Measurements from ENCODE around the gene MED4.

MED4 gene

DNA sequence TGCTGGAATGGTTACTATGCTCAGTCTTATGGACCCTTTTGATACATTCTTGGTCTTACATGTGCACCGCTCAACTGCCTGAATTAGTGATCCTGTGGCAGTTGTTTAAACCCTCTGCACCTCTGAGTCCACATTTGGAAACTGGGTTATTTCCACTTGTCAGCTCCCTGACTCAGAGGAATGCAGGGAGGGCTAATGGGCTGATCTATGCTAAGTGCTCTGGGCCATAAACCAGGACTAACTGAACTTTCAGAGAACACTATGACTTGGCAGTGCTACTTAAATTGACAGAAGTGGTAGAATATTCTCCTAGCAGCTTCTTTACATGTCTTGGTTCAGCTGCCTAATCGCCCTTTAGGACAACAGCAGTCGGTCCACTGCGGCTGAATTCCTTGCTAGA lies 26.8 kb upstream of the MED4 start:
- 94 to 95% methylated on average over 4 of the region's 4 CpGs for WGBS, 2 experiments

DNA sequence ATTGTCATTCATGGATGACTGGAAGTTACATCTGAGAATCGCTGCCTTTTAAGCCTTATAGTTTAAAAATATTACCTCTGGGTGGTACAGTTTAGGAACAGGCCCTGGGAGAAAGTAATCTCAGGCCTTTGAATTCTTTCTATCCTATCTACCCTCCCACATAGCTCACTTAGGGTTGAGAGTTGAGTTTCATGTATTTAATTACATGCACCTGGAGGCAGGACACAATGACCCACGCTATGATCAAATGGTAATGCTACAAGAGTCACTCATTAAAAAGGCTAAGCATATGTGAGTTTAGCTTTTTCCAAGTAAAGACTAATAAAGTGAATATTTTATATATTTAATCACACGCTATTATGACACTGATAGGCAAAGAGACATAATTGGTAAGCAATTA lies 25.3 kb upstream of the MED4 start:
- Histone ChIP-seq H3K4me3 (ENCODE audit: insufficient read depth, low read depth, low read length) (no peak overlapping the region), H3K36me3 (ENCODE audit: control insufficient read depth, insufficient read depth, low read length) (no peaks in the 10 kb centered on the region), H3K27ac (ENCODE audit: insufficient read depth, low read depth, low read length, poor library complexity, severe bottlenecking) (no peak overlapping the region), H3K27me3 (ENCODE audit: control insufficient read depth, insufficient read depth, low read length, poor library complexity, severe bottlenecking) (no peaks in the 10 kb centered on the region), H3K9me3 (ENCODE audit: control insufficient read depth, low read length) (no peaks in the 10 kb centered on the region), H3K4me1 (ENCODE audit: control insufficient read depth, insufficient read depth, low read length) (no peaks in the 10 kb centered on the region)
- 94 to 100% methylated on average over 1 to 2 of the region's 3 CpGs for WGBS, 2 experiments

More for the DNA sequence above, 26.8 kb upstream of the MED4 start:
- no peak overlapping the region for H3K27ac ChIP-seq (ENCODE audit: insufficient read depth, low read depth, low read length, poor library complexity, severe bottlenecking)
- no peaks in the 10 kb centered on the region for H3K27me3 ChIP-seq (ENCODE audit: control insufficient read depth, insufficient read depth, low read length, poor library complexity, severe bottlenecking)
- no peak overlapping the region for H3K4me3 ChIP-seq (ENCODE audit: insufficient read depth, low read depth, low read length)
- H3K36me3 ChIP-seq (ENCODE audit: control insufficient read depth, insufficient read depth, low read length), result no peaks in the 10 kb centered on the region
- H3K9me3 ChIP-seq (ENCODE audit: control insufficient read depth, low read length), result no peaks in the 10 kb centered on the region
- no peaks in the 10 kb centered on the region for H3K4me1 ChIP-seq (ENCODE audit: control insufficient read depth, insufficient read depth, low read length)

DNA sequence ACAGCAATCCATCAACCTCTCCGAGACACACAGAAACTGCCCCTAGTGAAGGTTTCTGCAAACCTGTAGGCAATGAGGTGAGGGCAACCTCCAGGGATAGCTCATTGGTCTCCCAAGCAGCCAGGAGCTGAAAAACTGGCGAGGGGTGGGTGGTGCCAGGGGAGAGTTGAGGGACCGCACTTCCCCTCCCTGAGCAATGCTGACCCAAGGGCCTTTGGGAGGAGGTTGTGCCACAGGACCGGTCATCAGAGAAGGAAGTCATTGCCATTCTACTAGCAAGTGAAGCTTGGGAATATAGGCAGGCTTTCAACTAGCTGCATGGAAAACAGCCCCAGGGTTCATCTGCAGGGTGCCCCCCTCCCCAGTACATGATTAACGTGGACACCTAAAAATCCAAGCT lies 23.1 kb upstream of the MED4 start:
- no peaks in the 10 kb centered on the region for H3K27me3 ChIP-seq (ENCODE audit: control insufficient read depth, insufficient read depth, low read length, poor library complexity, severe bottlenecking)
- no peak overlapping the region for H3K4me3 ChIP-seq (ENCODE audit: insufficient read depth, low read depth, low read length)
- H3K4me1 ChIP-seq (ENCODE audit: control insufficient read depth, insufficient read depth, low read length), result no peaks in the 10 kb centered on the region
- no peaks in the 10 kb centered on the region for H3K36me3 ChIP-seq (ENCODE audit: control insufficient read depth, insufficient read depth, low read length)
- no peak overlapping the region for H3K27ac ChIP-seq (ENCODE audit: insufficient read depth, low read depth, low read length, poor library complexity, severe bottlenecking)
- no peaks in the 10 kb centered on the region for H3K9me3 ChIP-seq (ENCODE audit: control insufficient read depth, low read length)
- WGBS, 2 experiments, result 88 to 96% methylated on average over 4 to 5 of the region's 5 CpGs

DNA sequence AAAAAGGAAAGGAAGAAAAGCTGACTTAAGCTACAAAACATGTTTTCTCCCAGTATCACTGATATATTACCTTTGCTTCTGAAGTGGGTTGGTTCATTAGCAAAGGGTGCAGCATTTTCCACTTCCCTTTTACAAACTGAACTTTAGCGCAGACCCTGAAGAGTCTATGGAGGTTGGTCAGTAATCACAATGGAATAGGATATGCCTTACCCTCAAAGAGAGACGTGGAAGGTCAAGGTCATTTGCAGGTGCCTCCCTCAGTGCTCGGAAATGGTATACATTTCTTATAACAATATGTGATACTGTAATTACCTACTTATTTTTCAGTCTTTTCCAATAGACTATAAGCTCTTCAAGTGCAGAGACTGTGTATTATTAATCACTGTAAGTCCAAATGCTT lies 21.9 kb upstream of the MED4 start:
- Histone ChIP-seq H3K27ac (ENCODE audit: insufficient read depth, low read depth, low read length, poor library complexity, severe bottlenecking) (no peak overlapping the region), H3K27me3 (ENCODE audit: control insufficient read depth, insufficient read depth, low read length, poor library complexity, severe bottlenecking) (no peaks in the 10 kb centered on the region), H3K9me3 (ENCODE audit: control insufficient read depth, low read length) (no peaks in the 10 kb centered on the region), H3K36me3 (ENCODE audit: control insufficient read depth, insufficient read depth, low read length) (no peaks in the 10 kb centered on the region), H3K4me1 (ENCODE audit: control insufficient read depth, insufficient read depth, low read length) (no peaks in the 10 kb centered on the region), H3K4me3 (ENCODE audit: insufficient read depth, low read depth, low read length) (no peak overlapping the region)
- WGBS, 2 experiments, result 86% methylated on average over 1 of the region's 3 CpGs; no CpG with 5 or more reads in 1 of the 2 experiments

DNA sequence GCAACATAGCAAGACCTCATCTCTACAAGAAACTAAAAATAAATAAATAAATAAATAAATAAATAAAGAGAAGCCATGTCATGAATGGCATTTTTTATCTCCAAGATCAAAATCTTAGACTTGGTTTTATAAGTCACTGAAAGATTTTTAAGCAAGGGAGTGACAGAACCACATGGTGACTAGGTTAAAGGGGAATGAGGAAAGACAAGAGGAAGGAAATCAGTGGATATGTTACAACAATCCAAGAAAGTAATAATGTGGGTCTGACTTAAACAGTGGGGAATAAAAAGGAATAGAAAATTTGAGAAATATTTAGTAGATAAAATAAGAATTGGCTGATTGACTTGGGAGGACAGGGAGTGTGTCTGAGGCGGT lies 18.8 kb upstream of the MED4 start:
- H3K4me1 ChIP-seq (ENCODE audit: control insufficient read depth, insufficient read depth, low read length), result no peaks in the 10 kb centered on the region
- no peak overlapping the region for H3K27ac ChIP-seq (ENCODE audit: insufficient read depth, low read depth, low read length, poor library complexity, severe bottlenecking)
- no peaks in the 10 kb centered on the region for H3K27me3 ChIP-seq (ENCODE audit: control insufficient read depth, insufficient read depth, low read length, poor library complexity, severe bottlenecking)
- no peaks in the 10 kb centered on the region for H3K9me3 ChIP-seq (ENCODE audit: control insufficient read depth, low read length)
- 93 to 94% methylated on average over 1 of the region's 1 CpG for WGBS, 2 experiments
- H3K4me3 ChIP-seq (ENCODE audit: insufficient read depth, low read depth, low read length), result no peak overlapping the region
- H3K36me3 ChIP-seq (ENCODE audit: control insufficient read depth, insufficient read depth, low read length), result no peaks in the 10 kb centered on the region

DNA sequence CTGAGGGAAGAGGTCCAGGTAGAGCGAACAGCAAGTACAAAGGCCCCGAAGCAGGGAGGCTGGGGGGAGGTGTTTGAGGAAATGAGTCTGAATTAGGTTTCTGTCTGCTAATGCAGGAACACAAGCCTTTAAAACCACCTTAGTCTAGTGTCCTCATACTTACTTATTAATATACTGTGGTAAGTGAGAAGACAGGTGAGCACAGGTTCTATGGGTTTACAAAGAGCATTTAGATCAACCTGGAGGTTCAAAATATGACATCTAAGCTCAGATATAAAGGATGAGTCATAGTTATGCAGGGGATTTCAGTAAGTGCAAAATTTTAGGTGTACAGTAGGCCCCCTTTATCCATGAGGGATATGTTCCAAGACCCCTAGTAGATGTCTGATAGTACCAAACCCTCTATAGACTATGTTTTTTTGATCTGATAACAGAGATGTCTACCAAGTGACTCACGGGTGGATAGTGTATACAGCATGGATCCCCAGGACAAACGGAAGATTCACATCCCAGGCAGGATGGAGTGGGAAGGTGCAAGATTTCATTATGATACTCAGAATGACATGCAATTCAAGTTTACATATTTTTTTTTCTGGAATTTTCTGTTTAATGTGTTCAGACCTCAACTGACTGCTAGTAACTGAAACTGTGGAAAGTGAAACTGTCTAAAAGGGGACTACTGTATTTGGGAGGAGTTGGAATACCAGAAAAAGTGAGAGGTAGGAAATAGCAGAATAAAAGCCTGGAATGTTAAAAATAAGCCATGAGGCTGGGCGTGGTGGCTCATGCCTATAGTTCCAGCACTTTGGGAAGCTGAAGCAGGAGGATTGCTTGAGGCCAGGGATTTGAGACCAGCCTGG lies 18.2 kb upstream of the MED4 start:
- WGBS, 2 experiments, result 92 to 93% methylated on average over 5 of the region's 5 CpGs
- Histone ChIP-seq H3K27ac (ENCODE audit: insufficient read depth, low read depth, low read length, poor library complexity, severe bottlenecking) (no peak overlapping the region), H3K36me3 (ENCODE audit: control insufficient read depth, insufficient read depth, low read length) (no peaks in the 10 kb centered on the region), H3K27me3 (ENCODE audit: control insufficient read depth, insufficient read depth, low read length, poor library complexity, severe bottlenecking) (no peaks in the 10 kb centered on the region), H3K4me1 (ENCODE audit: control insufficient read depth, insufficient read depth, low read length) (no peaks in the 10 kb centered on the region), H3K9me3 (ENCODE audit: control insufficient read depth, low read length) (no peaks in the 10 kb centered on the region), H3K4me3 (ENCODE audit: insufficient read depth, low read depth, low read length) (no peak overlapping the region)

DNA sequence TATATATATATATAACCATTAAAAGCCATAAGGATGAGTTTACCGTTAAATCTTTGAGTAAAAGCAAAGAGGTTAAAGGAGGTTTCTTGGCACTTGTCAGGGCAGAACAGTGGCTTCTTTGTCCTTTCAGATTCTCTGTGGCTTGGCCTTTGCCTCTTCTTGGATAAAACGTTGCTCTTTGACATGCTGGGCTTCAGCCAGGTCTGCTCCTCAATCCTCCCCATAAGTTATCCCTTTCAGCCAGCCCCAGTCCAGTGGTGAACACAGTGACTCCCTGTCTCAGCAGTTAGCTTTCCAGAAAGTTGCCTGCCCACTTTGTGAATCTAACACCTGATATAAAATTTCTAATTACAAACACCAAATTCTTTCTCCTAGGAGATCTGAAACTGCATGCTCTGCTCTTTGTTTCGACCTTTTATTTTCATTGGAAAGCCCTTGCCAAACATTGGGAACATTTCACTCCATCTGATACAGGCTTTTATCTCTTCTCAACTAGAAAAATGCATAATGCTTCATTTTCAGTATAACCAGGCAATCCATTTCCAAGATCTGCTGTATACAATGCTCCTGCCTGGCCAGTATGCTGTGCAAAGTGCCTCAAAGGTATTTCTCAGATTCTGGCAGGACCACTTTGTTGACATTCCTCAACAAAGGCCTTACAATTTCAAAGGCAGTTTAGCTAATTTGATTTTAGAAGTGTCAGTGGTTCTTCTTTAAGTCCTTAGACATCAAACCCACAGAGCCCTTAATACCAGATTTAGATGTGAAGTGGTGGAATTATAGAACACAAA lies 16.2 kb upstream of the MED4 start:
- 75 to 86% methylated on average over 3 of the region's 3 CpGs for WGBS, 2 experiments
- H3K27ac ChIP-seq (ENCODE audit: insufficient read depth, low read depth, low read length, poor library complexity, severe bottlenecking), result no peak overlapping the region

DNA sequence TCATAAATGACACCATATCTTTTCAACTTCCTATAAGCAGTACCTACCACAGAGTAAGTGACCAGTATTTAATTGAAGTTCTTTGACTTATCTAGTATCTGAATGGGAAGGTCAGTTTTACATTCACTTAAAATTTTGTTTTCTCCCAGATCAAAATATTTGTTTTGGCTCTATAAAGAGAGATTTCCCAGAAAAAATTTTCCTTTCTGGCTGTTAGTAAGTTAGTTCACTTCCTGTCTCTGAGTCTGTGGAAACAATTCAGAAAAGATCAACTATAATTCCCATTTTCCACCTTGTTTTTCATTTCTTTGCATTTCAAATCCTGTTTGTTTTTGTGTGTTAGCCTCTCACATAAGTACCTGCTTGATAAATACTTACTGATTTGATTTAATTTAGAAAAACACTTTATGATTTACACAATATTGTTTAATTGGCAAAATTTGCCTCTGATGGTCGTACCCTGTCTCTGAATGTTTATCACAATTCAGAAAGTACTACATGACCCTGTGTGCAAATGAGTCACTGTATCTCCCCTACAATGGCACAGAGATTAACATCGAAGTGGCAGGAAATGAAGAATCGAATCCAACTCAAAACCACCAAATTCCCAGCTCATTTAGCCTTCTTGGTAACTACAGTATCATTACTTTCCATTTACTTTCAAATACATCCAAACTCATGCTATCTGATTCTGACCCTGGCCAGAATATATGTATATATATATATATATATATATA lies 15.4 kb upstream of the MED4 start:
- H3K4me3 ChIP-seq (ENCODE audit: insufficient read depth, low read depth, low read length), result no peak overlapping the region
- no peaks in the 10 kb centered on the region for H3K27me3 ChIP-seq (ENCODE audit: control insufficient read depth, insufficient read depth, low read length, poor library complexity, severe bottlenecking)
- H3K9me3 ChIP-seq (ENCODE audit: control insufficient read depth, low read length), result no peaks in the 10 kb centered on the region
- no peak overlapping the region for H3K27ac ChIP-seq (ENCODE audit: insufficient read depth, low read depth, low read length, poor library complexity, severe bottlenecking)
- H3K4me1 ChIP-seq (ENCODE audit: control insufficient read depth, insufficient read depth, low read length), result no peaks in the 10 kb centered on the region
- WGBS, 2 experiments, result 89 to 93% methylated on average over 3 of the region's 3 CpGs
- no peaks in the 10 kb centered on the region for H3K36me3 ChIP-seq (ENCODE audit: control insufficient read depth, insufficient read depth, low read length)

More for the DNA sequence above, 16.2 kb upstream of the MED4 start:
- Histone ChIP-seq H3K36me3 (ENCODE audit: control insufficient read depth, insufficient read depth, low read length) (no peaks in the 10 kb centered on the region), H3K27me3 (ENCODE audit: control insufficient read depth, insufficient read depth, low read length, poor library complexity, severe bottlenecking) (no peaks in the 10 kb centered on the region), H3K4me1 (ENCODE audit: control insufficient read depth, insufficient read depth, low read length) (no peaks in the 10 kb centered on the region), H3K4me3 (ENCODE audit: insufficient read depth, low read depth, low read length) (no peak overlapping the region), H3K9me3 (ENCODE audit: control insufficient read depth, low read length) (no peaks in the 10 kb centered on the region)

DNA sequence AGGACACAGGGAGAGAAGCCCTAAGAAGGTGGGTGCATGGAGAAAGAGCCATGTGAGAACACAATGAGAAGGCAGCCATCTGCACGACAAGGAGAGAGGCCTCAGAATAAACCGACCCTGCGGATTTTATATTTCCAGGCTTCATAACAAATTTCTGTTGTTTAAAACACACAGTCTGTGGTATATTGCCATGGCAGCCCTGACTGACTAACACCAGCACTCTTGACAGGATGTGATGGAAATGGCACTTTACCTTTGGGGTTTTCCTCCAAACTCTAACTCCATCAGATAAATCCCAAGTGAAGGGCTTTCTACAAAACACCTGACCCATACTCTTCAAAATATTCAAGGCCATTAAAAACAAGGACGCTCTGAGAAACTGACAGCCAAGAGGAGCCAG lies 13.2 kb upstream of the MED4 start:
- Histone ChIP-seq H3K4me3 (ENCODE audit: insufficient read depth, low read depth, low read length) (no peak overlapping the region), H3K27me3 (ENCODE audit: control insufficient read depth, insufficient read depth, low read length, poor library complexity, severe bottlenecking) (no peaks in the 10 kb centered on the region), H3K4me1 (ENCODE audit: control insufficient read depth, insufficient read depth, low read length) (no peaks in the 10 kb centered on the region), H3K9me3 (ENCODE audit: control insufficient read depth, low read length) (no peaks in the 10 kb centered on the region), H3K36me3 (ENCODE audit: control insufficient read depth, insufficient read depth, low read length) (no peaks in the 10 kb centered on the region), H3K27ac (ENCODE audit: insufficient read depth, low read depth, low read length, poor library complexity, severe bottlenecking) (no peak overlapping the region)
- WGBS, 2 experiments, result 66 to 67% methylated on average over 4 of the region's 4 CpGs

DNA sequence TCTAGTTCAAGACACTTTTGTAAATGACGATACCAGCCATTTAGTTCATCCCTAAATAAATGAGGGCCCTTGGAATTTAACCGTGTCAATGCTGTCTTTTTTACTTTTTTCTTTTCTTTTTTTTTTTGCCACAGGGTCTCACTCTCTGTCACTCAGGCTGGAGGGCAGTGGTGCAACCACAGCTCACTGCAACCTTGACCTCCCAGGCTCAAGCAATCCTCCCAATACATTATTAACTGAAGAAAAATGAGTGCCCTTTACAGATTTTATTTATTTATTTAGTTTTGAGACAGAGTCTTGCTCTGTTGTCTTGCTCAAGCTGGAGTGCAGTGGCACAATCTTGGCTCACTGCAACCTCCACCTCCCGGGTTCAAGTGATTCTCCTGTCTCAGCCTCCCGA lies 2.9 kb upstream of the MED4 start:
- Histone ChIP-seq H3K9me3 (ENCODE audit: control insufficient read depth, low read length) (no peaks in the 10 kb centered on the region), H3K4me3 (ENCODE audit: insufficient read depth, low read depth, low read length) (no peak overlapping the region), H3K27ac (ENCODE audit: insufficient read depth, low read depth, low read length, poor library complexity, severe bottlenecking) (no peak overlapping the region), H3K36me3 (ENCODE audit: control insufficient read depth, insufficient read depth, low read length) (no peaks in the 10 kb centered on the region), H3K4me1 (ENCODE audit: control insufficient read depth, insufficient read depth, low read length) (peaks cover 5% of the 10 kb centered on the region), H3K27me3 (ENCODE audit: control insufficient read depth, insufficient read depth, low read length, poor library complexity, severe bottlenecking) (no peaks in the 10 kb centered on the region)
- 85 to 90% methylated on average over 3 to 4 of the region's 4 CpGs for WGBS, 2 experiments
